ENCODE measurements around the gene DTNBP1.

DTNBP1 gene

DNA sequence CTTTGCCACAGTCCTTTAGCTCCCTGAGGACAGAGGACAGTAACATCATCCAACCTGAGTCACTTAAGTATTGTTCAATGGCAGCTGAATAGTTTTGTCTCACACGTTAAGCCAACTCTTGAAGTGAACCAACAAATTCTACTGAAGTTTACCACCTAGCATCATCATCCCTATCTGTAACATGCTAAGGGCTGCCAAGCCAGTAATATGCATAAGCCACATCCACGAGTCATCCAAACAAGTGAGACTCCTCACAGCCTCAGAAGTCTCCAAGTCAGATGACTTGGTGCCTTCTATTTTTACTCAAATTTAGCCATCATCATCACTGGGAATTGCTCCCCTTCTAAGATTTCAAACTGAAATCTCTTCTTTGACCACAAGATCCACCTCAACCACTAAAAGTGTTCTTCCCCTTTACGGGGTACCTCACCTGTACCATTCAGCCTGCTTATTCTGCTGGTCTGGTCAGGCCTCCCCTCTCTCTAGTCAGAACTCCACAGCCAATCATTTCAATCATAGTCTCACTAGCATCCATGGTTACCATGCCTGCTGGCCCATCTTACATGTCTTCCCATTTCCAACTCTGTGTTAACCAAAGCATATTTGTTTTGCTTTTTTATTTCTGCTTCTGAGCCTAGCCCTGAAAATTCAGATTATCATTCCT lies 73.7 kb downstream of the DTNBP1 start:
- no peaks in the 10 kb centered on the region for H3K27me3 ChIP-seq (ENCODE audit: insufficient read depth, insufficient read length)
- no peaks in the 10 kb centered on the region for H3K9me3 ChIP-seq (ENCODE audit: insufficient read depth, low read length)
- DNase-seq (ENCODE audit: low read depth, low spot score) = no peak
- H3K36me3 ChIP-seq (ENCODE audit: insufficient read depth, insufficient read length, low read length) = no peaks in the 10 kb centered on the region
- no peak overlapping the region for H3K4me3 ChIP-seq (ENCODE audit: insufficient read length, low read depth)
- no peak overlapping the region for H3K9ac ChIP-seq (ENCODE audit: insufficient read length, low read depth)
- H3K4me1 ChIP-seq (ENCODE audit: insufficient read depth, insufficient read length) = no peaks in the 10 kb centered on the region
- TF ChIP-seq SUZ12 (IDR thresholded peaks at IDR 0.05; ENCODE audit: extremely low read depth, insufficient read depth, insufficient read length) (no peak), ZNF274 (IDR thresholded peaks at IDR 0.05; ENCODE audit: low read depth, low read length) (no peak), YY1 (IDR thresholded peaks at IDR 0.05; ENCODE audit: insufficient read depth, insufficient read length) (no peak)

DNA sequence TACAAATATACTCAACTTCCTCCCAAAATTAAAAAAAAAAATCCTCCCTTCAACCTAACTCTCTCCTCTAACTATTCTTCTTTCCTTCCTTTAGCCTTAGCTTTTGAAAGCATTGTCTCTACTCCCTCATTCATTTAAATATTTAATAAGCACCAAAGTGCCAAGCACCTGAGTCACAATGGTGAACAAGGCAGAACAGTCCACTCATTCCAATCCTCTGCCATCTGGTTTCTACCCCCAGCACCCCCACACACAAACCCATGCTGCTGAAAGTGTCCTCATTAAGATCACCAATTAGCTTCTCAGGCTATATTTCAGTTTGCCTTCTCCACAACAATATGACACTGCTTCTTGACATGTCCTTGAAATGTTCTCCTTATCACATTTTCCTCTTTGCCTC lies 76.3 kb downstream of the DTNBP1 start:
- Histone ChIP-seq H3K36me3 (ENCODE audit: insufficient read depth, insufficient read length, low read length) (no peaks in the 10 kb centered on the region), H3K4me1 (ENCODE audit: insufficient read depth, insufficient read length) (no peaks in the 10 kb centered on the region), H3K9ac (ENCODE audit: insufficient read length, low read depth) (no peak overlapping the region), H3K27me3 (ENCODE audit: insufficient read depth, insufficient read length) (no peaks in the 10 kb centered on the region), H3K4me3 (ENCODE audit: insufficient read length, low read depth) (no peak overlapping the region), H3K9me3 (ENCODE audit: insufficient read depth, low read length) (no peaks in the 10 kb centered on the region)
- TF ChIP-seq YY1 (IDR thresholded peaks at IDR 0.05; ENCODE audit: insufficient read depth, insufficient read length) = no peak
- no peak for TF ChIP-seq SUZ12 (IDR thresholded peaks at IDR 0.05; ENCODE audit: extremely low read depth, insufficient read depth, insufficient read length)
- TF ChIP-seq ZNF274 (IDR thresholded peaks at IDR 0.05; ENCODE audit: low read depth, low read length) = no peak
- DNase-seq (ENCODE audit: low read depth, low spot score) = no peak

DNA sequence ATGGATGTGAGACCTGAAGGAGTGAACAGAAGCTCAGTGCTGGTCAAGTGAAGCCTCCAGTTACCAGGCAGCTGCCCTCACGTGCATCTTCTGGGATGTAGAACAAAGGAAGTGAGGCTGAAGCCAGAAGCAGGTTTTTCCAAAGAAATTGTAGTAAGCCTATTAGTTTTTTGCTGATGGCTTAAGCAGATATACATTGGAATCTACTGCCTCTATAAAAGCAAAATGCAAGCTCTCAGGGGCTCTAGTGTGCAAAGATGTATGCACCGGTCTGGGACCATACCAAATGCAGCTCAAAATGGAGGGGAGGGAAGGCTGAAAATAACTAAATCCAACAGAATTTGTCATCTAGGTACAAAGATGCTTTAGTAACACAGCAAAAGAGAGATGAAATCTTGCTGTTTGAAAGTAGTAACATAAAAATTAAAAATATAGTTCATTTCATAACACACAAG lies 77.0 kb downstream of the DTNBP1 start:
- no peaks in the 10 kb centered on the region for H3K4me1 ChIP-seq (ENCODE audit: insufficient read depth, insufficient read length)
- no peaks in the 10 kb centered on the region for H3K9me3 ChIP-seq (ENCODE audit: insufficient read depth, low read length)
- H3K4me3 ChIP-seq (ENCODE audit: insufficient read length, low read depth) = no peak overlapping the region
- H3K36me3 ChIP-seq (ENCODE audit: insufficient read depth, insufficient read length, low read length) = no peaks in the 10 kb centered on the region
- H3K9ac ChIP-seq (ENCODE audit: insufficient read length, low read depth) = no peak overlapping the region
- no peak for TF ChIP-seq ZNF274 (IDR thresholded peaks at IDR 0.05; ENCODE audit: low read depth, low read length)
- TF ChIP-seq YY1 (IDR thresholded peaks at IDR 0.05; ENCODE audit: insufficient read depth, insufficient read length) = no peak
- TF ChIP-seq SUZ12 (IDR thresholded peaks at IDR 0.05; ENCODE audit: extremely low read depth, insufficient read depth, insufficient read length) = no peak
- no peaks in the 10 kb centered on the region for H3K27me3 ChIP-seq (ENCODE audit: insufficient read depth, insufficient read length)
- no peak for DNase-seq (ENCODE audit: low read depth, low spot score)

DNA sequence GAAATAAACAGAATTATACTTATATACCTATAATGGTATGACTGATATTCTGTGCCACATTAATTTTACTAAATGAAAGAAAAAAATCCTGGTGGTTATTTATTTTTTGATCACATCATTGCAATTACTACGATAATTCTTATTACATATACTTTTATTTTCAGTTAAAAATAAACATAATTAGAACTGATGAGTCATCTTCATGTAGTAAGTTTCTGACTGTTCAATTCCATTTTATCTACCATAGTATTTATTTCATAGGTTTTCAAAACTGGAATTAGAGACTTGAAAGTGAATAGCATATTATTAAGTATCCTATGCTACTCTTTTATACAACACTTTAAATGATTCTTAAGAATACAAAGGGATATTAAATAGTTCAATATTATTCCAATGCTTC lies 80.3 kb downstream of the DTNBP1 start:
- no peak overlapping the region for H3K9ac ChIP-seq (ENCODE audit: insufficient read length, low read depth)

DNA sequence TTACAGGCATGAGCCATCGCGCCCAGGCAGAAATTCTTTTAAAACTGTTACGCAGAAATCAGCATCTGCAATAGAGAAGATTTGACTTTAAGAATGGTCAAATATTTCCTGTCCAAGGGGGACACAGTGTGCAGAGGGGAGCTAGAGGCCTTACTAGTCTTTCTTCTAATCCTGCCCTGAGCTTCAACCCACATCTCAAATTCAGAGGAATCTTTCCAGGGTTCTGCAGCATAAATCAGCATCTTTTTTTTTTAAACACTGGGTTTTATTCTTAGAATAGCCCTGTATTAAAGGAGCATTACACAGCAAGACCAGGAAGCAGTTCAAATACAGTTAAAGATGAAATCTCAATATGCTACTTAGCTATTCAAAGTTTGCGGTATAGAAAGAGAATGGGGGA lies 81.1 kb downstream of the DTNBP1 start:
- H3K9ac ChIP-seq (ENCODE audit: insufficient read length, low read depth) = no peak overlapping the region
- TF ChIP-seq SUZ12 (IDR thresholded peaks at IDR 0.05; ENCODE audit: extremely low read depth, insufficient read depth, insufficient read length) (no peak), YY1 (IDR thresholded peaks at IDR 0.05; ENCODE audit: insufficient read depth, insufficient read length) (no peak), ZNF274 (IDR thresholded peaks at IDR 0.05; ENCODE audit: low read depth, low read length) (no peak)
- no peak overlapping the region for H3K4me3 ChIP-seq (ENCODE audit: insufficient read length, low read depth)
- no peaks in the 10 kb centered on the region for H3K9me3 ChIP-seq (ENCODE audit: insufficient read depth, low read length)
- no peaks in the 10 kb centered on the region for H3K36me3 ChIP-seq (ENCODE audit: insufficient read depth, insufficient read length, low read length)
- H3K4me1 ChIP-seq (ENCODE audit: insufficient read depth, insufficient read length) = no peaks in the 10 kb centered on the region
- H3K27me3 ChIP-seq (ENCODE audit: insufficient read depth, insufficient read length) = no peaks in the 10 kb centered on the region
- DNase-seq (ENCODE audit: low read depth, low spot score) = no peak

More for the DNA sequence above, 80.3 kb downstream of the DTNBP1 start:
- no peaks in the 10 kb centered on the region for H3K27me3 ChIP-seq (ENCODE audit: insufficient read depth, insufficient read length)
- TF ChIP-seq ZNF274 (IDR thresholded peaks at IDR 0.05; ENCODE audit: low read depth, low read length) (no peak), YY1 (IDR thresholded peaks at IDR 0.05; ENCODE audit: insufficient read depth, insufficient read length) (no peak), SUZ12 (IDR thresholded peaks at IDR 0.05; ENCODE audit: extremely low read depth, insufficient read depth, insufficient read length) (no peak)
- H3K4me3 ChIP-seq (ENCODE audit: insufficient read length, low read depth) = no peak overlapping the region
- no peak for DNase-seq (ENCODE audit: low read depth, low spot score)
- H3K36me3 ChIP-seq (ENCODE audit: insufficient read depth, insufficient read length, low read length) = no peaks in the 10 kb centered on the region
- H3K9me3 ChIP-seq (ENCODE audit: insufficient read depth, low read length) = no peaks in the 10 kb centered on the region
- H3K4me1 ChIP-seq (ENCODE audit: insufficient read depth, insufficient read length) = no peaks in the 10 kb centered on the region

DNA sequence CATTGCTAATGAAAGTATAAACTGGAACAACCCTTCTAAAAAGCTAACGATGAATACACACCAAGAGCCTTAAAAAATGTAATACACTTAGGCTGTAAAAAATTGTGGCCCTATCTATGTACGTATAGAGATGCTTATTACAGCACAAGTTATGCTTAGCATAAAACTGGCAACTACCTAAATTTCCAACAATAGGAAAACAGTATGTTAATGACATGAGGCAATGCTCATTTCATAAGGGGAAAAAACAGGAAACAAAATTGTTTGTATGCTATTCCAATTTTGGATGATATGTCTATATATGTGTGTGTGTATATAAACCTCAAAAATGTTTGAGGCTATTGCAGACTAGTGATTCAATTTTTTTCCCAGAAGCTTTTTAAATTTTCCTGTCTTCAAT lies 82.5 kb downstream of the DTNBP1 start:
- Histone ChIP-seq H3K27me3 (ENCODE audit: insufficient read depth, insufficient read length) (no peaks in the 10 kb centered on the region), H3K9ac (ENCODE audit: insufficient read length, low read depth) (no peak overlapping the region), H3K4me3 (ENCODE audit: insufficient read length, low read depth) (no peak overlapping the region), H3K4me1 (ENCODE audit: insufficient read depth, insufficient read length) (no peaks in the 10 kb centered on the region), H3K36me3 (ENCODE audit: insufficient read depth, insufficient read length, low read length) (no peaks in the 10 kb centered on the region), H3K9me3 (ENCODE audit: insufficient read depth, low read length) (no peaks in the 10 kb centered on the region)
- no peak for DNase-seq (ENCODE audit: low read depth, low spot score)
- no peak for TF ChIP-seq YY1 (IDR thresholded peaks at IDR 0.05; ENCODE audit: insufficient read depth, insufficient read length)
- no peak for TF ChIP-seq SUZ12 (IDR thresholded peaks at IDR 0.05; ENCODE audit: extremely low read depth, insufficient read depth, insufficient read length)
- TF ChIP-seq ZNF274 (IDR thresholded peaks at IDR 0.05; ENCODE audit: low read depth, low read length) = no peak

DNA sequence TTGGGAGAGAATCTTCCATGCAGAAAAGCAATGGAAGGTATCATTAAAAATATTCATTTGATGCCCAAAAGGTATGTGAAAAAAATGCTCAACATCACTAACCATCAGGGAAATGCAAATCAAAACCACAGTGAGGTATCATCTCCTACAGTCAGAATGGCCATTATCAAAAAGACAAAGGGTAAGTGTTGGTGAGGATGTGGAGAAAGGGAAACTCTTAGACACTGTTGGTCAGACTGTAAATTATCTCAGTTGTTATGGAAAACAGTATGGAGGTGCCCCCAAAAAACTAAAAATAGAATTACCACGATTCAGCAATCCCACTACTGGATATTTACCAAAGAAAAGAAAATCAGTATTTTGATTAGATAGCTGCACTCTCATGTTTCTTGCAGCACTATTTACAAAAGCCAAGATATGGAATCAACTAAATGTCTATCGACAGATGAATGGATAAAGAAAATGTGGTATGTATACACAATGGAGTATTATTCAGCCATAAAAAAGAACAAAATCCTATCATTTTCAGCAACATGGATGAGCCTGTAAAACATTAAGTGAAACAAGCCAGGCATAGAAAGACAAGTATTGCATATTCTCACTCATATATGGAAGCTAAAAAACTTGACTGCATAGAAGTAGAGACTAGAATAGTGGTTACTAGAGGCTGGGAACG lies 84.0 kb downstream of the DTNBP1 start:
- Histone ChIP-seq H3K9ac (ENCODE audit: insufficient read length, low read depth) (no peak overlapping the region), H3K9me3 (ENCODE audit: insufficient read depth, low read length) (no peaks in the 10 kb centered on the region), H3K27me3 (ENCODE audit: insufficient read depth, insufficient read length) (no peaks in the 10 kb centered on the region), H3K4me1 (ENCODE audit: insufficient read depth, insufficient read length) (no peaks in the 10 kb centered on the region), H3K4me3 (ENCODE audit: insufficient read length, low read depth) (no peak overlapping the region), H3K36me3 (ENCODE audit: insufficient read depth, insufficient read length, low read length) (no peaks in the 10 kb centered on the region)
- TF ChIP-seq YY1 (IDR thresholded peaks at IDR 0.05; ENCODE audit: insufficient read depth, insufficient read length) (no peak), ZNF274 (IDR thresholded peaks at IDR 0.05; ENCODE audit: low read depth, low read length) (no peak), SUZ12 (IDR thresholded peaks at IDR 0.05; ENCODE audit: extremely low read depth, insufficient read depth, insufficient read length) (no peak)
- no peak for DNase-seq (ENCODE audit: low read depth, low spot score)

Measured in NT2/D1 (cell line).